GM12874 (cell line): ENCODE measurements around the gene MORF4L2.

Experiments
- TF ChIP-seq, protein P1 (sequence below): IDR thresholded peaks from 2 replicates; pipeline ENCODE4 v1.5.1; 2011; ENCODE audit warnings: low read depth, mild to moderate bottlenecking, control low read depth, low read length, moderate library complexity; ENCODE audit not compliant: insufficient read depth

MORF4L2 gene, protein sequence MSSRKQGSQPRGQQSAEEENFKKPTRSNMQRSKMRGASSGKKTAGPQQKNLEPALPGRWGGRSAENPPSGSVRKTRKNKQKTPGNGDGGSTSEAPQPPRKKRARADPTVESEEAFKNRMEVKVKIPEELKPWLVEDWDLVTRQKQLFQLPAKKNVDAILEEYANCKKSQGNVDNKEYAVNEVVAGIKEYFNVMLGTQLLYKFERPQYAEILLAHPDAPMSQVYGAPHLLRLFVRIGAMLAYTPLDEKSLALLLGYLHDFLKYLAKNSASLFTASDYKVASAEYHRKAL

DNA sequence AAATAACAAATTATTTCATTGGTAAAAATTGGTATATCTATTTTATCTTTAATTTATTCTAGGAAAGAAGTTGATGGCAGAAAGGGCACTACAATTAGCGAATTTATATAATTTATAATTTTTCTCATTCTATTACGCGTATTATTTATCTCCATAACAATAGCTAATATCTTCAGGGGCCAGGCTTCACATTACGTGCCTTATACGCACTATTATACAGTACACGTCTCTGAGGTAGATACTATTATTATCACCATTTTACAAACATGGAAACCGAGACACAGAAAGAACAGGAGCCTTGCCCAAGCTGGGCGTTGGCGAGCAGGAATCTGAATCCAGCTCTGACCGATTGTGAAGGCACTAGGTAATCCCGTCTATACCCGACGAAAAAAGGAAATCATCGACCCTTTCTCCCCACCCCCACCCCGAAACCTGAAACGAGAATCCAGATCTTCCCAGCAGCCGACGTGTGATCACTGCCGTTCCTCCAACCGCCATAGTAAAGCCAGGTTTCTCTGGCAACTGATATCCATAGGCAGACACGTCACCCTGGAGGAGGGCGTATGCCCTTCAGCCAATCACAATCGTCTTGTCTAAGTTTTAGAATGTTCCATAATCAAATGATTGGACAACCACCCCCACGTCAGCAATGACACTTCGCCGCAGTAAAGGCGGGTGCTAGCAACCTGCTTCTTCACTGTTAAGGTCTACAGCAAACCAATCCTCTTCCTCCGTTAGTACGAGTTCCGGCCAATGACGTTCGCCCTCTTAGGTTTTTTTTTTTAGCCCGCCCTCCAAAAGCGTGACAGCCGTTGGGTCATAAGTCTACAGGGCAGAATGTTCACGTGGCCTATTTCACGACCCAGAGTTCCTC, at the start of gene MORF4L2:
Gene MORF4L2, minus strand, starts transcription at position 501 of the 874 bp plus-strand sequence. CDS start 9,672 bp downstream, outside the sequence.
- TF ChIP-seq, protein P1, sequence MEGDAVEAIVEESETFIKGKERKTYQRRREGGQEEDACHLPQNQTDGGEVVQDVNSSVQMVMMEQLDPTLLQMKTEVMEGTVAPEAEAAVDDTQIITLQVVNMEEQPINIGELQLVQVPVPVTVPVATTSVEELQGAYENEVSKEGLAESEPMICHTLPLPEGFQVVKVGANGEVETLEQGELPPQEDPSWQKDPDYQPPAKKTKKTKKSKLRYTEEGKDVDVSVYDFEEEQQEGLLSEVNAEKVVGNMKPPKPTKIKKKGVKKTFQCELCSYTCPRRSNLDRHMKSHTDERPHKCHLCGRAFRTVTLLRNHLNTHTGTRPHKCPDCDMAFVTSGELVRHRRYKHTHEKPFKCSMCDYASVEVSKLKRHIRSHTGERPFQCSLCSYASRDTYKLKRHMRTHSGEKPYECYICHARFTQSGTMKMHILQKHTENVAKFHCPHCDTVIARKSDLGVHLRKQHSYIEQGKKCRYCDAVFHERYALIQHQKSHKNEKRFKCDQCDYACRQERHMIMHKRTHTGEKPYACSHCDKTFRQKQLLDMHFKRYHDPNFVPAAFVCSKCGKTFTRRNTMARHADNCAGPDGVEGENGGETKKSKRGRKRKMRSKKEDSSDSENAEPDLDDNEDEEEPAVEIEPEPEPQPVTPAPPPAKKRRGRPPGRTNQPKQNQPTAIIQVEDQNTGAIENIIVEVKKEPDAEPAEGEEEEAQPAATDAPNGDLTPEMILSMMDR = no peak

DNA sequence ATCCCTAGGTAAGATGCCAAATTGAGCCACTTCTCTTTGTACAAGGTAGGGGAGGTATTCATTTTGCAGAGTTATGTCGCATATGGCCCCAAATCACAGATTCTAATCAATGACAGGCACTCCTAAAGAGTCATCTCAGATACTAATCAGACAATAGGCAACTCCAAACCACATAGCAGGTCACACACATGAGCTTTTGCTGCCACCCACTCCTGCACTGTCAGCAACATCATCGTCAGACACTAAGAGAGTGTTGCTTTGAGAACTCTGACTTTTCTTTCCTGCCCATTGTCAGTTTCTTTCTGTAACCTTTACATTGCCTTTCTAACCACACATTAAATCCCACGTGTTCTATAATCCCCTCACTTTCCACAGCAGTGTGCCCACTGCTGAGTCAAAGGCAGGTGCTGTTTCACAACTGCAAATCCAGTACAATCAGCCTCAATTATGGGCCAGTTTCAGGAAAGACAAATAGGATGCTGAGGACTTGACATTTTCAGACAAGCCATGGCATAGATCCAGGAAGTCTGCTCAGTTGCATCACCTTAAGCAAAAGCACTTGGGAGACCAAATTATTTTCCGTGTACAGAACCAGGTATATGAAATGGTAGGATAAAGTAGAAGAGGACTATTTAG, 47.7 kb upstream of the MORF4L2 start:
- TF ChIP-seq, protein P1 = no peak

DNA sequence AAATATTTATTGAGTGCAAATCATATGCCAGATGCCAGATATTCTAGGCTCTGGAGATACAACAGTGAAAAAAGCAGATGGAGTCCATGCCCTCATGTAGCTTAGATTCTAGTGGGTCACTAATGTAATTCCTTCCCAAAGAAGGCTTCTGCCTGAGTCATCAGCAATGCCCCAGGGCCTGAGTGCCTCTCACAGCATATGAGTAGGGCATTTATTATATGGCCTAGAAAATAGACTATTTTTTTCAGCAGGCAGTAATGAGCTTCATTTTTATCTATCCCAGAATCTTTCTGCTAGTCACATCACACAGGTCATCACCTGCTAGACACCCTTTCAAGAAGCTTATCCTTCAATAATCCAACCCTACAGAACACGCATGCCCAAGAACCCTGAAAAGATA, 46.5 kb upstream of the MORF4L2 start:
- TF ChIP-seq, protein P1 = no peak

DNA sequence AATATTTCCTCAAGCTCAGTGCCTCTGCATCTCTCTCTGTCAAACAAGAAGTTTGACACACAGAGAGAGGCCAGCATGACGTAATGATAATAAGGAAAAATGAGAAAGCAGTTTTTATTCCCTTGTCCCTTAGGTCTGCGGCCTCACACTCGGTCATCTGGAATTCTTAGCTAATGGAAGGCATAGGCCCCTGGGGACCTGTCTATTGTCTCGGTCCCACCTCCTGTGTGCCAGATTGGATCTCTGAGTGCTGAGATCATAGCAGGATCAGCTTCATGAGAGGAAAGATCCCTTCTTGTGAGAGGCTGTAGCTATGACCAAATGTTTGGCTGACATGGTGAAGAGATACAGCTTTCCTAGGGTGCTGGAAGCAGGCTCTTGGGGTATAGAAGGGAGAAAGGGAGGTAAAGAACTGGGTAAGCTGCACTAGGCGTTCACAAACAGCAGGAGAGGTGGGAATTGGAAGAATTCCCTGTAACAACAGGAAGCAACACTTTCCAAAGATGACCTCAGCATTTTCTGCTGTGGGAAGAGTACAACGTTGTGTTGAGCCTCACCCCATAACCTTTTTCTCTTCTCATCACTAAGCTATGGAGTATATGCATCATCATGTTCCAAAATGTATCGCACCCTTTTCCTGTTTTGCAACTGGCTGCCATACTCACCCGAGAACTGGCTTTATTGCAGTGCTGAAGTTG, 44.4 kb upstream of the MORF4L2 start:
- TF ChIP-seq, protein P1 = no peak

DNA sequence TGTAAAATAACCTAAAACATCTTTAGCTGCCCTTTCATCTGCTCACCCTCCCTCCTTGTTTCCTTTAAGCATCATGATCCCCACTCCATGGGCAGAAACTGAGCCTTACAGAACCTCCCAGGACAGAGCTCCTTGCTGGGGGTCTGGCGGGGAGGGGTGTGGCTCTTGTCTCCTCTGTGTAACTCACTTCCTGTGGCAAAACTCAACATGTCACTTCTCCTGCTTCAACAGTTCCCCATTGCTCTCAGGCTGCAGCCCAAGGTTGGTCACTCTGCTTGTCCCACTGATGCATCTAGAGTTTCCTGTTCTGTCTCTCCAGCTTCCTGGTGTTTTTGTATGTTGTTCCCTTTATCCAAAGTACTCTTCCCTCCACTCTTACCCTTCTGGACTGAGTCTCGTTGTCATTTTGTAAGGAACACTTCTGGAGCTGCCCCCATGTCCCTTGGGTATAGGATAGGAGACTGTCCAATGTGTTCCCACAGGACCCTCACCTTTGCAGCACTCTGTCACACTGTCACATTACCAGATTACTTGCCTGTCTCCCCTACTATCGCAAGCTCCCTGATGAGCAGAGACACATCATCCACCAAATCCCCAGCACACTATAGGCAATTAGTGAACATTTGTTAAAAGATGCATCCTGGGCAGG, 43.8 kb upstream of the MORF4L2 start:
- TF ChIP-seq, protein P1 = no peak

DNA sequence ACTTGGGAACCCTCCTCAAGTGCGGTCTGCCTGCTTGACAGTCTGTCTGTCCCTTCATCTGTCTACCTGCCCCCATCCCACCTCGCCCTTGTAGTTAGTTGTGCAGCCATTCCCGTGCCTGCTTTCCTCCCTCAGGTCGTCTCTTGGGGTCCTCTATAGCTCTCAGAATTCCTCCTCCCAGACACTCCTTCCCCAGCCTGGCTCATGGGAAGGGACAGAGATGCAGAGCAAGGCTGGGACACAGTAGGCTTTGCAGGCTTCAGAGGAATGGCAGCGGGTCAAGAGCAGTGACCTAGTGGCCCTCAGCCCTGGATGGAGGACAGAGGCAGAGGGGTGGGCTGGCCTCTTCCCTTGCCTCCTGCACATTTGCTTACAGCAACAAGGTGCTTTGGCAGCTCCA, 42.5 kb upstream of the MORF4L2 start:
- TF ChIP-seq, protein P1 = no peak

DNA sequence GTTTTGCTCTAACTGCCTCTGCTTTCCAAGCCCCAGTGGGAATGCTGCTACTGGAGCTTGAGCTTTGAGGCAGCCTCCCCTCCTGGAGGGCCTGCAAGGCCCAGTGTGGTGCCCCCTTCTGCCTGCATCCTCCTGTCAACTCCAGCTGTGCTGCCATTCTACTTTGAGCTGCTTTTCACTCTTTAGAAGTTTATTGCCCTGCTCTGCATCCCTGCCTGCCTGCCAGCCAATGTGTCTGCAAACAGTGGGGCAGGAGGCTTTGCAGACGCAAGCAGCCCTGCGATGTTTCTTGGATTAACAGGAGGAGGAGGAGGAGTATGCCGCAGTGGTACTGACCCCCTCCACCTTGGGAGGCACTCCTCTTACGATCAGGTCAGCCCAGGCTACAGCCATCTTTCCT, 40.6 kb upstream of the MORF4L2 start:
- TF ChIP-seq, protein P1 = no peak
